Measurements from ENCODE around the gene TNFRSF13B. TPM values are rescaled to one million over a fixed set of nuclear protein-coding genes. Genes with fewer than 3 reads are reported as not detected.

Gene TNFRSF13B
- not detected for total RNA-seq

GRCh38 chr17:16971458-16972338 is at the start of gene TNFRSF13B:
TSS of gene TNFRSF13B (minus strand) at chr17:16972118. CDS start at chr17:16972075, 43 bp downstream.
- H3K36me3 ChIP-seq (replicated peaks in 1 of 2; ENCODE audit: insufficient read depth in 1 of 2, low read depth in 2 of 2) = no peaks in the 10 kb centered on the region
- no peak within 1 kb of the TSS for H3K4me3 ChIP-seq
- no peak for DNase-seq
- intact Hi-C loops (cut with DNase I) = no loop called here
- no peaks in the 10 kb centered on the region for H3K9me3 ChIP-seq
- no peak for ATAC-seq
- H3K4me1 ChIP-seq = no peaks in the 10 kb centered on the region
- H3K27ac ChIP-seq = no peak within 1 kb of the TSS
- no peaks in the 10 kb centered on the region for H3K27me3 ChIP-seq
- whole genome bisulfite sequencing, 2 donors = 92% methylated on average over 17 of the region's 17 CpGs
- TF ChIP-seq CTCF (IDR thresholded peaks at IDR 0.05) (no peak), POLR2A (IDR thresholded peaks at IDR 0.05) (no peak)

- Histone ChIP-seq H3K27ac (peak overlapping the region; percentile 87 to 89 (median 89)), H3K9me3 (no peaks in the 10 kb centered on the region), H3K27me3 (no peaks in the 10 kb centered on the region), H3K4me1 (peaks cover 73% of the 10 kb centered on the region), H3K4me3 (no peak overlapping the region), H3K36me3 (replicated peaks in 1 of 2; ENCODE audit: insufficient read depth in 1 of 2, low read depth in 2 of 2) (no peaks in the 10 kb centered on the region)
- DNase-seq = peak; percentile 80 to 88 (median 86)
- WGBS, 2 donors = 18 to 26% methylated on average over 3 to 14 of the region's 15 CpGs
- intact Hi-C loops (cut with DNase I) = no loop called here
- TF ChIP-seq POLR2A (IDR thresholded peaks at IDR 0.05) (peak; percentile 17 to 62 (median 46)), CTCF (IDR thresholded peaks at IDR 0.05) (peak in 2 of 7 experiments; percentile 9 to 11)
- ATAC-seq = peak; percentile 85
Measured at GRCh38 chr17:17021194-17021863, 49.4 kb upstream of the TNFRSF13B start.

GRCh38 chr17:17020821-17021193 is 48.9 kb upstream of the TNFRSF13B start:
- no peaks in the 10 kb centered on the region for H3K27me3 ChIP-seq
- H3K27ac ChIP-seq = peak overlapping the region; percentile 87 to 89 (median 89)
- 87 to 88% methylated on average over 8 of the region's 8 CpGs for WGBS, 2 donors
- H3K4me3 ChIP-seq = no peak overlapping the region
- DNase-seq (no peak), ATAC-seq (no peak)
- intact Hi-C loops (cut with DNase I) = no loop called here
- TF ChIP-seq POLR2A (IDR thresholded peaks at IDR 0.05) = no peak
- no peak for TF ChIP-seq CTCF (IDR thresholded peaks at IDR 0.05)
- H3K9me3 ChIP-seq = no peaks in the 10 kb centered on the region
- H3K36me3 ChIP-seq (replicated peaks in 1 of 2; ENCODE audit: insufficient read depth in 1 of 2, low read depth in 2 of 2) = no peaks in the 10 kb centered on the region
- H3K4me1 ChIP-seq = peaks cover 67% of the 10 kb centered on the region

- no peaks in the 10 kb centered on the region for H3K9me3 ChIP-seq
- no peaks in the 10 kb centered on the region for H3K27me3 ChIP-seq
- H3K4me3 ChIP-seq = no peak overlapping the region
- no peak for ATAC-seq
- TF ChIP-seq POLR2A (IDR thresholded peaks at IDR 0.05) (no peak), CTCF (IDR thresholded peaks at IDR 0.05) (no peak)
- no peaks in the 10 kb centered on the region for H3K36me3 ChIP-seq (replicated peaks in 1 of 2; ENCODE audit: insufficient read depth in 1 of 2, low read depth in 2 of 2)
- H3K27ac ChIP-seq = peak overlapping the region; percentile 77 to 89 (median 89)
- DNase-seq = no peak
- WGBS, 2 donors = 94% methylated on average over 8 to 13 of the region's 13 CpGs
- intact Hi-C loops (cut with DNase I) = no loop called here
- peaks cover 59% of the 10 kb centered on the region for H3K4me1 ChIP-seq
Measured at GRCh38 chr17:17019891-17020456, 48.1 kb upstream of the TNFRSF13B start.
